PFSK-1 (cell line): Measurements from ENCODE around the gene ABCC1.

ENCODE experiments used
- POLR2AphosphoS5 ChIP-seq: IDR thresholded peaks from 2 replicates; pipeline ENCODE4 v1.6.1; 2012; ENCODE audit warnings: low read depth, mild to moderate bottlenecking, control low read depth, low read length, moderate library complexity
- REST ChIP-seq, 2 experiments: IDR thresholded peaks; 2 replicates each; pipeline versions ENCODE4 v1.6.1 to v1.8.0; 2011 to 2012; ENCODE audit warnings: low read depth in 2 of 2, low read length in 2 of 2, control low read depth in 1 of 2, inconsistent platforms in 1 of 2, mild to moderate bottlenecking in 1 of 2, moderate library complexity in 1 of 2; ENCODE audit not compliant: insufficient read depth in 1 of 2
- SIN3A ChIP-seq: IDR thresholded peaks from 2 replicates; pipeline ENCODE4 v1.6.1; 2012; ENCODE audit warnings: mild to moderate bottlenecking, low read length, moderate library complexity, borderline replicate concordance; ENCODE audit not compliant: insufficient read depth
- TAF1 ChIP-seq: IDR thresholded peaks from 2 replicates; pipeline ENCODE4 v1.6.1; 2012; ENCODE audit warnings: low read length, control low read depth, borderline replicate concordance; ENCODE audit not compliant: insufficient read depth

- TF ChIP-seq POLR2AphosphoS5 (no peak), REST (IDR thresholded peaks at IDR 0.05; ENCODE audit: insufficient read depth in 1 of 2, low read depth in 2 of 2, low read length in 2 of 2) (no peak), SIN3A (no peak), TAF1 (no peak)
These were observed 200.9 kb downstream of the ABCC1 start for GRCh38 chr16:16150117-16150877.
